T-helper 2 cell treated with Interferon-gamma antibody and Interleukin-4, amounts not matched to agents 5 μg/mL and 100 μg/mL, for 36 hours (primary cell): ENCODE results near the gene TCEAL1.
"Not testable (repeated sequence)": the region's sequence is repeated elsewhere in the genome, so short reads cannot be mapped to it uniquely, and the experiment has no call there.

Experiments used
- DNase-seq: peaks from one replicate; pipeline ENCODE4 v3.0.0; 2021; ENCODE audit warnings: low spot score
- H3K27ac Mint-ChIP-seq: one replicate; pipeline ENCODE4 v1.8.0; 2021; ENCODE audit warnings: mild to moderate bottlenecking, mixed read lengths
- H3K27me3 Mint-ChIP-seq: one replicate; pipeline ENCODE4 v1.8.0; 2021; ENCODE audit warnings: low read depth, mixed read lengths
- H3K36me3 Mint-ChIP-seq: one replicate; pipeline ENCODE4 v1.8.0; 2021; ENCODE audit warnings: low read depth, mixed read lengths
- H3K4me1 Mint-ChIP-seq: one replicate; pipeline ENCODE4 v1.8.0; 2021; ENCODE audit warnings: low read depth, mixed read lengths
- H3K4me3 Mint-ChIP-seq: one replicate; pipeline ENCODE4 v1.8.0; 2022; ENCODE audit warnings: mild to moderate bottlenecking, moderate library complexity, mixed read lengths
- H3K9me3 Mint-ChIP-seq: one replicate; pipeline ENCODE4 v1.8.0; 2021; ENCODE audit warnings: mixed read lengths

TCEAL1 gene

DNA sequence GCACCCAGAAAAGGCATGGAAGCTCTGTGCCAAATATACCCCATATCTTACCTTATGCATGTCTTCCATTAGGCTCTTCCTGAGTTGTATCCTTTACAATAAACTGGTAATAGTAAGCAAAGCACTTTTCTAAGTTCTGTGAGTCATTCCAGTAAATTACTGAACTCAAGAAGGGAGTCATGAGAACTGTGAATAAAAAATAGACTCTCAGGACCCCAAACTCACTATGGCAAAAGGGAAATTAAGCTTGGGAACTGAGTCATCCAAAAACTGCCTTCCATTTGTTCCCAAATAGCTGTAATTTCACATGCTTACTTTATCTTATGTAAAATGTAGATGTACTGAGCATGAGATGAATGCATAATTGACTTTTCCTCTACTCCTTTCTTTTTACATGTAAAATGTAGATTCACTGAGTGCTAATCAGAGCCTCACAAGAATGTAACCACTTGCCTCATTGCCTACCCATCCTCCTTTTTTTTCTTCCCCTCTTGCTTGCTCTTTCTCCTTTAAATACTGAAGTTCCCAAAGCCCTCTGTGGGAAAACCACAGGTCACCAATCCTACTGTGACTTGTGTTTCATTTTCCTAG is 12.9 kb upstream of the TCEAL1 start:
- Mint-ChIP-seq H3K9me3 (no peaks in the 10 kb centered on the region), H3K36me3 (no peaks in the 10 kb centered on the region), H3K27me3 (no peaks in the 10 kb centered on the region), H3K27ac (no peak overlapping the region), H3K4me1 (no peaks in the 10 kb centered on the region), H3K4me3 (no peak overlapping the region)
- no peak for DNase-seq

DNA sequence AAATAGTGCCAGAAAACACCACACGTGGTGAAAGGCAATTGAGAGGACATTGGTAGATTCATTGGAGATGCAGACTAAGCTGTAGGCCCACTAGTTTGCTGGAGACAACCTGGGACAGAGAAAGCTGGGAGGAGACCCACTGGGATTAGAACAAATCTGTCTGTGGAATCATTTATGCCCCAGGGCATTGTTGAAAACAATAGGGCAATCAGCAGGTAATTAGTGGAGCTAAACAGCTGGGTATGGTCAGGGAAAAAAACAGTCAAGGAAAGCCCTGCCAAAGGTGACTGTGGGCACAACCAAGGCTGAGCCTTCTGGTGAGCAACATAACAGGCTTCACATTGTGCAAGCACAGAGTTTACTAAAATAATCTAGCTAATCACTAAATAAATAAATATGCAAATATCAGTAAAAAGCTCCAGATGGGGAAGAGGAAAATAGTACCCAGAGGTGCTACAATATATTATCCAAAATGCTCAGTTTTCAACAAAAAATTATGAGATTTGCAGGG is 12.0 kb upstream of the TCEAL1 start:
- no peak overlapping the region for H3K4me3 Mint-ChIP-seq
- DNase-seq: no peak
- H3K27me3 Mint-ChIP-seq: no peaks in the 10 kb centered on the region
- no peak overlapping the region for H3K27ac Mint-ChIP-seq
- H3K4me1 Mint-ChIP-seq: no peaks in the 10 kb centered on the region
- H3K36me3 Mint-ChIP-seq: no peaks in the 10 kb centered on the region
- H3K9me3 Mint-ChIP-seq: no peaks in the 10 kb centered on the region

DNA sequence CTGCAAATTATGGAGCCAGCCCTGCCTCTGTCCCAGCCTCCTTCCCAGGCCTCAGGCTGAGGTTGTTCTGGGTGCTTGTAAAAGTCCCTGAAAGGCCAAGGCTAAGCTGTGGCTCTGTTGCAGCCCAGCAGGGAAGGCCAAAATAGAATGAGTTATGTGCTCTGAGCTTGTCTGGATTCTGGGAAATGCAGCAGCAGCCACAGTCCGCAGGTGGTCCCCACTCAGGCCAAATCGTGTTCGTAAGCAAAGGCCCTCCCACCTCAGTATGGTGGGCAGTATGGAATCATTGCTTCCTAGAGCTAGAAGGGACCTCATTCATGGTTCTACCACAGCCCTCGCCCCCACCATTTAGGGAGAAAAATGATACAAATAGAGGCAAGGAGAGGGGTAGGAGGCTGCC is 4.7 kb upstream of the TCEAL1 start:
- H3K9me3 Mint-ChIP-seq: no peaks in the 10 kb centered on the region
- DNase-seq: no peak
- H3K27me3 Mint-ChIP-seq: no peaks in the 10 kb centered on the region
- peaks cover 9% of the 10 kb centered on the region for H3K4me1 Mint-ChIP-seq
- H3K27ac Mint-ChIP-seq: no peak overlapping the region
- no peak overlapping the region for H3K4me3 Mint-ChIP-seq
- no peaks in the 10 kb centered on the region for H3K36me3 Mint-ChIP-seq

DNA sequence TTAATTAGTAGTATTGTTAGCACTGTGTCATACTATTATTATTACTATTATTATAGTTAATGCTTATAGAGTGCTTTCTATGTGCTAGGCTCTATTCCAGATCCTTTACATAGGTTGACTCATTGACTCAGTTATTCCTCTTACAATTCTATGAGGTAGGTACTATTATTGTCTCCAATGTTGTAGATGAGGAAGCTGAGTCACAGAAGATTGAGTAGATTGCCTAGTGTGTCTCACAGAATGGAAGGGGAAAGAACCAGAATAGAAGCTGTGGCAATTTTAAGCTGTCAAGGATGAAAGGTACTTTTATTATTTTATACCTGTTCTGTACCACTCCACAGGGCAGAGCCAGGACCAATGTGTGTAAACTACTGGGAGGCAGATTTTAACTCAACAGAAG is 1.9 kb upstream of the TCEAL1 start:
- Mint-ChIP-seq H3K9me3 (no peaks in the 10 kb centered on the region), H3K4me1 (peaks cover 14% of the 10 kb centered on the region), H3K27me3 (no peaks in the 10 kb centered on the region), H3K4me3 (no peak overlapping the region), H3K36me3 (no peaks in the 10 kb centered on the region), H3K27ac (no peak overlapping the region)
- DNase-seq: no peak

DNA sequence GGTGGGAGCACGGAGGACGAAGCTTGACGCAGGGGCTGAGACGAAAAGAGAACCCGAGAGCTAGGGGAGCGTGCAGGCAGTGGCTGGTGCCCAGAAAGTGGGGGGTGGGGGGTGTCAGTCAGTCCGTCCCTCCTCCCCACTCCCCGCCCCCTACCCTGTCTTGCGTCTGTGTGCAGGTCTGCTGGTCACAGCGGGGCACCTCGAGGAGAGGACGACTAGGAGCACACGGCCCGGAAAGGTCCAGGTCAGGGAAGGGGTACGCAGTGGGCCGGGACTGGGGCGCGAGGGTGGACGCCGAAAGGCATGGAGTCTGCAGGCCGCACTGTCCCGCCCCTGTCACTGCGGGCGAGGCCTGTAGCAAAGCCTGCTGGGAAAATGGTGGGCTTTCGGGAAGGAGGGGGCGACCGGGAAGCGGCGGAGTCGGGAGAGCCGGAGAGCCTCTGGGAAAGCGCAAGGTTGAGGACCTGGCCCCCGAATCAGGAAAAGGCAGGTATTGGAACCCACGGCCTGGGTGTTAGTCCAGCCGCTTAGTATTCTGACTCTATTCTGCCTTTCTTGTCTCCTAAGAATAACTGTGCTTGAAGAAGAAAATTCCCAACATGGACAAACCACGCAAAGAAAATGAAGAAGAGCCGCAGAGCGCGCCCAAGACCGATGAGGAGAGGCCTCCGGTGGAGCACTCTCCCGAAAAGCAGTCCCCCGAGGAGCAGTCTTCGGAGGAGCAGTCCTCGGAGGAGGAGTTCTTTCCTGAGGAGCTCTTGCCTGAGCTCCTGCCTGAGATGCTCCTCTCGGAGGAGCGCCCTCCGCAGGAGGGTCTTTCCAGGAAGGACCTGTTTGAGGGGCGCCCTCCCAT is 769 bp downstream of the TCEAL1 start:
- no peaks in the 10 kb centered on the region for H3K36me3 Mint-ChIP-seq
- peak overlapping the region; percentile 74 for H3K27ac Mint-ChIP-seq
- H3K4me3 Mint-ChIP-seq: peak overlapping the region; percentile 87
- H3K27me3 Mint-ChIP-seq: no peaks in the 10 kb centered on the region
- no peak for DNase-seq
- peaks cover 14% of the 10 kb centered on the region for H3K4me1 Mint-ChIP-seq
- H3K9me3 Mint-ChIP-seq: no peaks in the 10 kb centered on the region

DNA sequence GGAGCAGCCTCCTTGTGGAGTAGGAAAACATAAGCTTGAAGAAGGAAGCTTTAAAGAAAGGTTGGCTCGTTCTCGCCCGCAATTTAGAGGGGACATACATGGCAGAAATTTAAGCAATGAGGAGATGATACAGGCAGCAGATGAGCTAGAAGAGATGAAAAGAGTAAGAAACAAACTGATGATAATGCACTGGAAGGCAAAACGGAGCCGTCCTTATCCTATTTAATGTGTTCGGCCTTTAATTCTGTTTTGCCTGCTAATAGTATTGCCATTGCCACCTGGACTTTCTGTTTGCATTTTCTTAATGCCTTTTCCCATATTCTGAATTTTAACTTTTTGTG is 1.4 kb downstream of the TCEAL1 start:
- H3K9me3 Mint-ChIP-seq: no peaks in the 10 kb centered on the region
- no peak for DNase-seq
- peaks cover 14% of the 10 kb centered on the region for H3K4me1 Mint-ChIP-seq
- no peaks in the 10 kb centered on the region for H3K27me3 Mint-ChIP-seq
- H3K36me3 Mint-ChIP-seq: no peaks in the 10 kb centered on the region
- H3K4me3 Mint-ChIP-seq: peak overlapping the region; percentile 87
- no peak overlapping the region for H3K27ac Mint-ChIP-seq

DNA sequence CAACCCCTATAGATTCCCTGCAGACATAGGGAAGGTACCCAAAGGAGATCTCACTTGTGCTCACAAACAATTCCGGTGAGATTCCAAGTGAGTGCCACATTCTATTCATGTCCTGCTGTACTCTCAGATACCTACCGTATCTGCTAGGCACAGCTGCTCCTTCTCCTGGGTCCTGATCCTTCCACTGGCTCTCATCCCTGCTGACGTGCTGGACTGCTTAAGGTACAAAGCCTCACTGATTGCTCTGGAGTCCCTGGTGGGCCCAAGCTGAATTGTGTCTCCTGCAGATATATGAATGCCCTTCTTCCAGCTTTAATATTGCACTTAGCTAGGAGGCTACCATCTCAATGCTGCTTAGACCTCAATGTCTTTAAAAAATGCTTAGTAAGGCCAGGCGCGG is 2.4 kb downstream of the TCEAL1 start:
- no peak for DNase-seq
- Mint-ChIP-seq H3K4me1 (peaks cover 11% of the 10 kb centered on the region), H3K27ac (no peak overlapping the region), H3K36me3 (no peaks in the 10 kb centered on the region), H3K9me3 (no peaks in the 10 kb centered on the region), H3K4me3 (no peak overlapping the region), H3K27me3 (no peaks in the 10 kb centered on the region)

DNA sequence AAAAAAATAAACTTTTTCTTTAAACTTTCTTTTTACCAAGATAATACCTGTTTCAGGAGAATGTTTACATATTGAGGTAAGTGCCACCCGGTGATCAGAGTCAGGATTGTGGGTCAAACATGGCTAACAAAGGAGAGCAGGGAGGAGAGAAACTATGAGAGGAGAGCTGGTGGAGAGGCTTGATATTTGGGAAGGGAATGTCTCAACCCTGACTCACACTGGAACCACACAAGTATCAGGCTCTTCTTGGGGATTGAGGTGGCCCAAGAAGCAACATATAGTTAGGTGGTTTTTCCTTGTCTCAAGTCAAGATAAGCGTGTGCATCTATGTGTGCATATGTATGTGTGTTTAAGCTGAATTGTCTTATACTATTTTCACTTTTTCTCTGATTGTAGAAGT is 6.7 kb downstream of the TCEAL1 start:
- Mint-ChIP-seq H3K27me3 (peaks cover 2% of the 10 kb centered on the region), H3K9me3 (no peaks in the 10 kb centered on the region), H3K4me1 (no peaks in the 10 kb centered on the region), H3K36me3 (no peaks in the 10 kb centered on the region), H3K27ac (no peak overlapping the region), H3K4me3 (no peak overlapping the region)
- DNase-seq: no peak

DNA sequence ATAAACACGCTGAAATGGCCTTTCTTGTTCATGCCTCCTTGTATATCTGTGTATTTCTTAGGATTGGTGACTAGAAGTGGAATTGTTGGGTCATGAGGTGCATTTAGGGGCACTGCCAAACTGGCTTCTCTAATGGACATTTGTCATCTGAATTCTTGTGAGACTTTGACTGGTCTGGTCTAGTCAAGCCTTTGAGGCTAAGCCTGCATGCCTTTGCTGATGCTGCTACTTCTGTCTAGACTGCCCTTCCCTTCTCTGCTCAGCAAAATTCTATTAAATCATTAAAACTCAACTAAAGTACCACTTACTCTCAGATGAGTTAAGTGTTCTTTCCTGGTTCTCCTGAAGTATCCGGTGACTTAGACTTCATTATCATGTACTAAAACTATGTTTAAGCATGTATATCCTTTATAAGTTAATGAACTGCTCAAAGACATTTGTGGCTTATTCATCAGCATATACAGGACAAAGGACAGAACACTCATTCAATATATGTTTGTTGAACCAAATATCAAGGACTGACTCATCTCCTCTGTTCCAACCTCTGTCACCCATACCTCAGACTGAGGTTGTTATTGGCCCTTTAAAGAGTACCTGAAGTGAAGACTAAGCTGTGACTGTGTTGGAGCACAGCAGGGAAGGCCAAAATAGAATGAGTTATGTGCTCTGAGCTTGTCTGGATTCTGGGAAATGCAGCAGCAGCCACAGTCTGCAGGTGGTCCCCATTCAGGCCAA is 9.0 kb downstream of the TCEAL1 start:
- H3K4me1 Mint-ChIP-seq: no peaks in the 10 kb centered on the region
- no peak overlapping the region for H3K27ac Mint-ChIP-seq
- H3K27me3 Mint-ChIP-seq: peaks cover 2% of the 10 kb centered on the region
- H3K36me3 Mint-ChIP-seq: no peaks in the 10 kb centered on the region
- DNase-seq: no peak
- no peak overlapping the region for H3K4me3 Mint-ChIP-seq
- no peaks in the 10 kb centered on the region for H3K9me3 Mint-ChIP-seq

DNA sequence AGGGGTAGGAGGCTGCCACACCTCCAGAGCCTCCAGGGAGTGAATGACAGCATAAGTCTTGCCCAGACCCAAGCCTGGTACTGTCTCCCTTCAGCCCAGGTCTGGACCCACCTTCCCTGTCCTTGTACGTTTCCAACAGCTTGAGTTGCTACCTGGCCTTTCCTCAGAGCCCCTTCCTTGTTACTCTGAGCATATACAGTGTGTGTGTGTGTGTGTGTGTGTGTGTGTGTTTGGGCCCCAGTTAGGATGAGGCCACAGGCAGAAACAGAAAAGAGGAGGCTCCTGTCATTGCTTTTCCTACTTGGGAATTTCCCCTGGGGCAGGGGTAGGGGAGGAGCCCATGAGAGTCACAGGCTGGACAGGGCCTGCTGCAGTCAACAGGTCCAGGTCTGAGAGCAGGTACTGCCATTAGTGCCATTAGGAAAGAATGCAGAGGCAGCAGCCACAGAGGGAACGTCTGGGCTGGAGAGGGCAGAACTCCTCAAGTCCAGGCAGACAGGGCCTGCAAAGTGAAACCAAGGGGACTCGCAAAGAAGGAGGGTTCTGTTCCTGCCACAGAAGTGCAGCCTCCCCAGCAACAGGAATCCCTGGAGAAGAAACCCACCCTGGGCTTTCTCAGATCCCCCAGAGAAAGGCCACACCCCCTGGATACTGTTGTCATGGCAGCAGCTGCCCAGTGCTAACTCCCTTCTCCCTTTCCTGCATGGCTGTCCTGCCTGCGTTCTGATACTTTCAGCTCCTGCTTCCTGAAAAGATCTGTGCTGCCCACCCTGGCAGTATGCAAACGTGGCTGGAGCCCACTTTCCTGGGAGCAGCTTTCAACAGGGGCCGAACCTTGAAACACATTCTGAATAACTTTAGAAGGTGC is 9.9 kb downstream of the TCEAL1 start:
- not testable (repeated sequence) for H3K27ac Mint-ChIP-seq, H3K4me3 Mint-ChIP-seq, DNase-seq

DNA sequence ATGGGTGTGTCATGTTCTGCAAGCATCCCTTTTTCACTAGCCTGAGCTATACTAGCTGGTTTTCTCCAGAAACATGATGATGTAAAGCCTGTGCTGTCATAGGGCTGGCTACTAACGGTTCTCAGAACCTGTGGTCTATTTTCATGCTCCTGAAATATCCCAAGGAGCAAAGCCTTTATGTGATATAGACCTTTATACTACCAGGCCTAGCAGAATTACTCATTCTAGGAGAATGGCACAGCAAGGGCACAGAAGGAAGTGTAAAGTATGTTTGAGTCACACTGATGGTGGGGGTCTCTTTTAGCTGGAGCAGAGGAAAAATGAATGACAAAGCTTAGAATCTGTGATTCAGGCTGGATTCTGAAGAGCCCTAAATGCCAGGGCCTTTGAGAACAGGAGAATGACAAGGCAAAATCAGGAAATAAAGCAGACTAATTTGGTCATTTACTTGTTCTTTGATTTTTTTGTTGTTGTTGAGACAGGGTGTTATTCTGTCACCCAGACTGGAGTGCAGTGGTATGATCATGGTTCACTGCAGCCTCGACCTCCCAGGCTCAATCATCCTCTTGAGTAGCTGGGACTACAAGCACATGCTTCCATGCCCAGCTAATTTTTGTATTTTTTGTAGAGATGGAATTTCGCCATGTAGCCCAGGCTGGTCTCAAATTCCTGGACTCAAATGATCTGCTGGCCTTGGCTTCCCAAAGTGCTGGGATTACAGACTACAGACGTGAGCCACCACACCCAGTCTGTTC is 11.8 kb downstream of the TCEAL1 start:
- Mint-ChIP-seq H3K9me3 (no peaks in the 10 kb centered on the region), H3K27ac (no peak overlapping the region), H3K4me1 (no peaks in the 10 kb centered on the region), H3K36me3 (no peaks in the 10 kb centered on the region), H3K27me3 (peaks cover 12% of the 10 kb centered on the region), H3K4me3 (no peak overlapping the region)
- DNase-seq: no peak

More for the DNA sequence above, 9.9 kb downstream of the TCEAL1 start:
- not testable (repeated sequence) for H3K4me1 Mint-ChIP-seq, H3K9me3 Mint-ChIP-seq, H3K27me3 Mint-ChIP-seq, H3K36me3 Mint-ChIP-seq

DNA sequence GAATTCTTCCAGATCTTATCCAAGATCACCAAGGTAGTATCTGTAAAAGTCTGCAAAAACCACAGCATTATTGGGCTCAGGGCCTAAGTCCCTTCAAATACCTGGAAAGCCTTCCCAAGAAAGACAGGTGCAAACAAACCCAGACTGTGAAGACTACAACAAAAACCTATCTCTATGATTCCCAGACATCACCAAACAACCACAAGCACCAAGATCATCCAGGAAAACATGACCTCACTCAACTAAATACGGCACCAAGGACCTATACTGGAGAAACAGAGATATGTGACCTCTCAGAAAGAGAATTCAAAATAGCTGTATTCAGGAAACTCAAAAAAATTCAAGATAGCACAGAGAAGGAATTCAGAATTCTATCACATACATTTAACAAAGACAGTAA is 15.3 kb downstream of the TCEAL1 start:
- H3K27ac Mint-ChIP-seq: no peak overlapping the region
- DNase-seq: no peak
- H3K4me3 Mint-ChIP-seq: no peak overlapping the region
- no peaks in the 10 kb centered on the region for H3K4me1 Mint-ChIP-seq
- H3K9me3 Mint-ChIP-seq: no peaks in the 10 kb centered on the region
- H3K27me3 Mint-ChIP-seq: peaks cover 28% of the 10 kb centered on the region
- no peaks in the 10 kb centered on the region for H3K36me3 Mint-ChIP-seq

DNA sequence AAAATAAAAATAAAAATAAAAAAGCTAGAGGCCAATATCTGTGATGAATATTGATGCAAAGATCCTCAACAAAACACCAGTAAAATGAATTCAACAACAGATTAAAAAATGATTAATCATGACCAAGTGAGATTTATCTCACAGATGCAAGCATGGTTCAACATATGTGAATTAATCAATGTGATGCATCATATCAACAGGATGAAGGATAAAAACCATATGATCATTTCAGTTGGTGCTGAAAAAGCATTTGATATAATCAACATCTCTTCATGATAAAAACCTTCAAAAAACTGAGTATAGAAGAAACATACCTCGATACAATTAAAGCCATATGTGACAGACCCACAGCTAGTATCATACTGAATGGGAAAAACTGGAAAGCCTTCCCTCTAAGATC is 18.9 kb downstream of the TCEAL1 start:
- DNase-seq: no peak
- Mint-ChIP-seq H3K4me1 (no peaks in the 10 kb centered on the region), H3K36me3 (no peaks in the 10 kb centered on the region), H3K27me3 (peaks cover 31% of the 10 kb centered on the region), H3K4me3 (no peak overlapping the region), H3K27ac (no peak overlapping the region), H3K9me3 (no peaks in the 10 kb centered on the region)
